OCI-LY1 (cell line): ENCODE data around the gene UCP3.

Source experiments
- H2AFZ ChIP-seq: fragments of 200-600 bp; sonication (generic), shearing (Covaris generic); 2 replicates; pipeline ENCODE4 v1.6.0; 2014; ENCODE audit warnings: antibody characterized with exemption, mild to moderate bottlenecking, low read length
- H3F3A ChIP-seq: fragments of 200-600 bp; sonication (generic), shearing (Covaris generic); 2 replicates; pipeline ENCODE4 v1.6.0; 2014; ENCODE audit warnings: mild to moderate bottlenecking, antibody characterized with exemption, low read length, moderate library complexity; ENCODE audit not compliant: insufficient read depth
- H3K27ac ChIP-seq: fragments of 200-600 bp; sonication (generic); 2 replicates; pipeline ENCODE4 v1.5.1; 2014; ENCODE audit warnings: low read length, mixed run types, mild to moderate bottlenecking, low read depth; ENCODE audit not compliant: poor library complexity, severe bottlenecking
- H3K27me3 ChIP-seq: fragments of 200-600 bp; sonication (generic); 2 replicates; pipeline ENCODE4 v1.6.0; 2014; ENCODE audit warnings: antibody characterized with exemption, mild to moderate bottlenecking, low read length, moderate library complexity; ENCODE audit not compliant: insufficient read depth
- H3K36me3 ChIP-seq: fragments of 200-600 bp; sonication (generic); 2 replicates; pipeline ENCODE4 v1.6.1; 2014; ENCODE audit warnings: mild to moderate bottlenecking, antibody characterized with exemption, low read length, moderate library complexity, mixed read lengths; ENCODE audit not compliant: insufficient read depth
- H3K4me1 ChIP-seq: fragments of 200-600 bp; sonication (generic); 2 replicates; pipeline ENCODE4 v1.5.1; 2014; ENCODE audit warnings: mild to moderate bottlenecking, low read length, moderate library complexity; ENCODE audit not compliant: insufficient read depth, severe bottlenecking
- H3K4me2 ChIP-seq: fragments of 200-600 bp; sonication (generic), shearing (Covaris generic); 2 replicates; pipeline ENCODE4 v1.6.1; 2014; ENCODE audit warnings: low read length
- H3K4me3 ChIP-seq: fragments of 200-600 bp; sonication (generic); 2 replicates; pipeline ENCODE4 v1.5.1; 2014; ENCODE audit warnings: low read length, low read depth, mild to moderate bottlenecking, mixed read lengths; ENCODE audit not compliant: poor library complexity, severe bottlenecking
- H3K79me2 ChIP-seq: fragments of 200-600 bp; shearing (Covaris generic); 2 replicates; pipeline ENCODE4 v1.6.1; 2016; ENCODE audit warnings: mixed run types, low read length, mixed read lengths; ENCODE audit not compliant: insufficient read depth
- H3K9ac ChIP-seq: fragments of 200-600 bp; sonication (generic), shearing (Covaris generic); 2 replicates; pipeline ENCODE4 v1.6.1; 2014; ENCODE audit warnings: mild to moderate bottlenecking, low read length, mixed read lengths
- H3K9me2 ChIP-seq: fragments of 200-600 bp; sonication (generic), shearing (Covaris generic); 2 replicates; pipeline ENCODE4 v1.6.1; 2014; ENCODE audit warnings: low read depth, mild to moderate bottlenecking, low read length, mixed read lengths
- H3K9me3 ChIP-seq: fragments of 200-600 bp; shearing (Covaris generic); 2 replicates; pipeline ENCODE4 v1.6.1; 2014; ENCODE audit warnings: low read length, mixed read lengths
- H4K20me1 ChIP-seq: fragments of 200-600 bp; sonication (generic), shearing (Covaris generic); 2 replicates; pipeline ENCODE4 v1.6.0; 2016; ENCODE audit warnings: mild to moderate bottlenecking, low read length; ENCODE audit not compliant: insufficient read depth
- EZH2 ChIP-seq: fragments of 200-600 bp; sonication (generic), shearing (Covaris generic); IDR thresholded peaks from 2 replicates; pipeline ENCODE4 v1.8.0; 2017; ENCODE audit warnings: borderline replicate concordance, mixed run types, mild to moderate bottlenecking, antibody characterized with exemption, low read length, moderate library complexity, mixed read lengths
- TF ChIP-seq, protein P1 (sequence below): fragments of 200-600 bp; sonication (generic), shearing (Covaris generic); IDR thresholded peaks from 2 replicates; pipeline ENCODE4 v1.5.1; 2017; ENCODE audit warnings: mild to moderate bottlenecking, antibody characterized with exemption, low read length, moderate library complexity, mixed read lengths

Gene UCP3

DNA sequence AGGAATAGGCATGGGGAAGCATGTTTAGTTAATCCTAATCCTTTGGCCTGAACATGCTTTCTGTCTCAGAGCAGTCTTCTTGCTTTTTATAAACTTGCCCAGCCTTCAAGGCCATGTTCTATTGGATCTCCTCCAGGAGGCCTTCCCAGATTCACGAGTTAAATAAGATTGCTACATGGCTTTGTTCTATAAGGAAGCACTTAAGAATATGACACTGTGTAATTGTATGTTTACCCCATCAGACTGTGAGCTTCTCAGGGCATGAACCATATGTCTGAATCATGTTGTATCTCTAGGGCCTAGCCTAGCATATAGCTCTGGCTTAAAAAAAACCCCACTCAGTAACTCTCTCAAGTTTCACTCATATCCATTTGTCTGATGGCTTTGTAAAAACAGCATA is 26.4 kb upstream of the UCP3 start:
- Histone ChIP-seq H3K4me1 (no peaks in the 10 kb centered on the region), H3K27me3 (no peaks in the 10 kb centered on the region), H3K9ac (no peak overlapping the region), H4K20me1 (no peaks in the 10 kb centered on the region), H3K9me3 (no peaks in the 10 kb centered on the region), H3K27ac (no peak overlapping the region), H3K9me2 (no peaks in the 10 kb centered on the region), H3K4me3 (no peak overlapping the region), H3K4me2 (no peak overlapping the region), H3K79me2 (no peaks in the 10 kb centered on the region), H2AFZ (no peak overlapping the region), H3K36me3 (peaks cover 82% of the 10 kb centered on the region; the same call in 1 of the 2 replicates), H3F3A (no peaks in the 10 kb centered on the region)
- no peak for TF ChIP-seq EZH2
- TF ChIP-seq, protein P1, sequence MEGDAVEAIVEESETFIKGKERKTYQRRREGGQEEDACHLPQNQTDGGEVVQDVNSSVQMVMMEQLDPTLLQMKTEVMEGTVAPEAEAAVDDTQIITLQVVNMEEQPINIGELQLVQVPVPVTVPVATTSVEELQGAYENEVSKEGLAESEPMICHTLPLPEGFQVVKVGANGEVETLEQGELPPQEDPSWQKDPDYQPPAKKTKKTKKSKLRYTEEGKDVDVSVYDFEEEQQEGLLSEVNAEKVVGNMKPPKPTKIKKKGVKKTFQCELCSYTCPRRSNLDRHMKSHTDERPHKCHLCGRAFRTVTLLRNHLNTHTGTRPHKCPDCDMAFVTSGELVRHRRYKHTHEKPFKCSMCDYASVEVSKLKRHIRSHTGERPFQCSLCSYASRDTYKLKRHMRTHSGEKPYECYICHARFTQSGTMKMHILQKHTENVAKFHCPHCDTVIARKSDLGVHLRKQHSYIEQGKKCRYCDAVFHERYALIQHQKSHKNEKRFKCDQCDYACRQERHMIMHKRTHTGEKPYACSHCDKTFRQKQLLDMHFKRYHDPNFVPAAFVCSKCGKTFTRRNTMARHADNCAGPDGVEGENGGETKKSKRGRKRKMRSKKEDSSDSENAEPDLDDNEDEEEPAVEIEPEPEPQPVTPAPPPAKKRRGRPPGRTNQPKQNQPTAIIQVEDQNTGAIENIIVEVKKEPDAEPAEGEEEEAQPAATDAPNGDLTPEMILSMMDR: no peak

DNA sequence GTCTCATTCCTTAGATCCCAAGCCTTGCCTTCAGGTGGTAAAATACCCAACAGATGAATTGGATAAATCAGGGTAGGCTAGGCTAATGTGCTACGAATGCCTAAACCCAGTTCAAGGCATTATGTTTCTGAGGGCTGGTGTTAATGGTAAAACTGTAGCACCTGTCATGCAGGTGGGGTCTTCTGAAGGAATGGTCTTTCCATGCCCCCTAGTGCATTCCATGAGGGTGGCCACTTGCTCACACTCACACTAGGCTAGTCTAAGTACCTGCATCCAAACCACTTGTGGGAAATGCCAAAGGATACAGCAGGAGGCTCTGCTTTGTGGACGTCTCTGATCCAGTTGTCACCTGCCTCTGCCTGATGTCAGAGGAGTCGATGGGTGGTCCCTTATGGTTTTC is 24.2 kb upstream of the UCP3 start:
- H2AFZ ChIP-seq: no peak overlapping the region
- H3K4me1 ChIP-seq: no peaks in the 10 kb centered on the region
- H3K4me3 ChIP-seq: no peak overlapping the region
- TF ChIP-seq EZH2: no peak
- TF ChIP-seq, protein P1: no peak
- no peaks in the 10 kb centered on the region for H3K9me3 ChIP-seq
- no peak overlapping the region for H3K9ac ChIP-seq
- no peaks in the 10 kb centered on the region for H4K20me1 ChIP-seq
- no peak overlapping the region for H3K27ac ChIP-seq
- peaks cover 66% of the 10 kb centered on the region; the same call in 1 of the 2 replicates for H3K36me3 ChIP-seq
- no peaks in the 10 kb centered on the region for H3F3A ChIP-seq
- no peaks in the 10 kb centered on the region for H3K9me2 ChIP-seq
- no peak overlapping the region for H3K4me2 ChIP-seq
- H3K79me2 ChIP-seq: no peaks in the 10 kb centered on the region
- no peaks in the 10 kb centered on the region for H3K27me3 ChIP-seq

DNA sequence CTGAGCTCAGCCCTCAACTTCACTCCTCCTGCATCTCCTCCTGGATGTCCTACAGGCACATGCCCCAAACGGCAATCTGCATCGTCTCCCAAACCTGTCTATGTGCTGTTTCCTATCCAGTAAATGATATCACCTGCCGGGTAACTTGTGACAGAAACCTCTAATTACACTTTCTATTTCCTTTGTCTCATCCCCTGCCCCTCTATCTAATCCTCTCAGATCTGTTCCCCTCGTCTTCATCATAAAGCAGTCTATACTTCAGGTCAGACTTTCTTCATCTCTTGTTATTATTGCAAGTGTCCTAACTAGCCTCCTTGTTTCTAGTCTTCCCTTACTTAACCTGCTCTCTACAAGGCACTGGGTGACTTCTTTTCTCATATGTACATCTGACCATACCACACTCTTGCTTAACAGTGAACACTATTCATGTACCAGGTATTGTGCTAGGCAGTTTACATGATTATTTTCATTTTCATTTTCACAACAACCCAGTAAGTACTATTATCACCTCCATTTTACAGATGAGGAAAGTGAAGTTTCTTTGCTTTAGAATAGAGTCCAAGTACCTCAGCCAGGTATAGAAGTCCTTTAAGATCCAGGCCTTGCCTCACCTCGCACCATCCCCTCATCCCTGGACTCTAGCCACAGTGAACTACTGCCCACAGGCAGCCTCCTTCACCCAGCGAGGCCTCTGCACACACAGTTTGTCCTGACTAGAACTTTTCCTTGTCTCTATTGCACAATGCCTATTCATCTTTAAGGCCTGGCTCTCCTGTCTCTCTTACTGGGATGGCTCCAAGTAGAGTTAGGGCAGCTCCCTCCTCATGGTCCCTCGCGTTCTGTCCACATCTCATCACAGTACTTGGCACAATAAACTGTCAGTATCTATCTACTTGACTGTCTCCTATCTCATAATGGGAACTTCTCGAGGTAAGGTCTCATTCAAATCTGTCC is 22.1 kb upstream of the UCP3 start:
- Histone ChIP-seq H3K4me3 (no peak overlapping the region), H3F3A (no peaks in the 10 kb centered on the region), H3K4me1 (no peaks in the 10 kb centered on the region), H3K27me3 (no peaks in the 10 kb centered on the region), H3K9me2 (no peaks in the 10 kb centered on the region), H3K9me3 (no peaks in the 10 kb centered on the region), H3K4me2 (no peak overlapping the region), H4K20me1 (no peaks in the 10 kb centered on the region), H3K9ac (no peak overlapping the region), H3K36me3 (peaks cover 46% of the 10 kb centered on the region; the same call in 1 of the 2 replicates), H3K27ac (no peak overlapping the region), H3K79me2 (no peaks in the 10 kb centered on the region), H2AFZ (no peak overlapping the region)
- TF ChIP-seq EZH2: no peak
- TF ChIP-seq, protein P1: no peak
